Liver (tissue), 9 donors: ENCODE results near the gene ZPBP2. TPM values are rescaled to one million over a fixed set of nuclear protein-coding genes. Genes with fewer than 3 reads are reported as not detected.
A peak's percentile ranks its signal among the peaks of the same experiment; 100 is the strongest.

ENCODE experiments used
- DNase-seq: peaks from one replicate; pipeline ENCODE4 v3.0.0-alpha.2; 2017; ENCODE audit warnings: low spot score
- H3K27ac ChIP-seq, 2 donors: one replicate each; pipeline ENCODE4 v1.7.0; 2013; ENCODE audit warnings: inconsistent platforms in 2 of 2, low read length in 2 of 2, control low read depth in 1 of 2, low read depth in 1 of 2, mild to moderate bottlenecking in 1 of 2
- H3K27me3 ChIP-seq, 4 donors: one replicate each; pipeline versions ENCODE4 v1.6.1 to v1.7.0; 2013; ENCODE audit warnings: low read length in 3 of 4, inconsistent platforms in 1 of 4, mild to moderate bottlenecking in 1 of 4, moderate library complexity in 1 of 4; ENCODE audit not compliant: control insufficient read depth in 4 of 4, insufficient read depth in 4 of 4
- H3K36me3 ChIP-seq, 4 donors: one replicate each; pipeline versions ENCODE4 v1.6.1 to v1.7.0; 2013; ENCODE audit warnings: low read length in 3 of 4, mild to moderate bottlenecking in 3 of 4, low read depth in 1 of 4, moderate library complexity in 1 of 4; ENCODE audit not compliant: control insufficient read depth in 4 of 4, insufficient read depth in 3 of 4
- H3K4me1 ChIP-seq, 4 donors: one replicate each; pipeline versions ENCODE4 v1.6.1 to v1.7.0; 2013; ENCODE audit warnings: low read length in 3 of 4, mild to moderate bottlenecking in 3 of 4, moderate library complexity in 1 of 4; ENCODE audit not compliant: control insufficient read depth in 4 of 4, insufficient read depth in 4 of 4
- H3K4me3 ChIP-seq, 3 donors: one replicate each; pipeline versions ENCODE4 v1.6.1 to v1.7.0; 2013; ENCODE audit warnings: low read length in 3 of 3, control low read depth in 1 of 3, low read depth in 1 of 3, mild to moderate bottlenecking in 1 of 3
- H3K9ac ChIP-seq, 2 donors: one replicate each; pipeline ENCODE4 v1.7.0; 2013; ENCODE audit warnings: low read length in 2 of 2, mild to moderate bottlenecking in 2 of 2, moderate library complexity in 2 of 2, control low read depth in 1 of 2, low read depth in 1 of 2
- H3K9me3 ChIP-seq, 4 donors: one replicate each; pipeline versions ENCODE4 v1.6.1 to v1.7.0; 2013; ENCODE audit warnings: low read length in 3 of 4; ENCODE audit not compliant: control insufficient read depth in 4 of 4
- ATF3 ChIP-seq: IDR thresholded peaks from 2 replicates; pipeline ENCODE4 v1.6.1; 2016; ENCODE audit warnings: antibody characterized with exemption
- CTCF ChIP-seq: fragments of 150-350 bp; IDR thresholded peaks from 2 replicates; pipeline ENCODE4 v1.5.1; 2017; ENCODE audit warnings: improper control_type of control experiment, low read depth, low read length; ENCODE audit not compliant: missing input control
- EGR1 ChIP-seq, 2 donors: IDR thresholded peaks; 2 replicates each; pipeline ENCODE4 v1.6.1; 2016 to 2018; ENCODE audit warnings: antibody characterized with exemption in 2 of 2, low read depth in 2 of 2
- FOXA1 ChIP-seq: IDR thresholded peaks from 2 replicates; pipeline ENCODE4 v1.6.1; 2016; ENCODE audit warnings: antibody characterized with exemption
- FOXA2 ChIP-seq: IDR thresholded peaks from 2 replicates; pipeline ENCODE4 v1.6.1; 2016; ENCODE audit warnings: antibody characterized with exemption
- GABPA ChIP-seq, 2 donors: IDR thresholded peaks in 1 of 2; conservative IDR thresholded peaks in 1 of 2; 2 replicates each; pipeline ENCODE4 v1.6.1; 2016; ENCODE audit warnings: antibody characterized with exemption in 2 of 2, mild to moderate bottlenecking in 1 of 2, moderate library complexity in 1 of 2
- HNF4A ChIP-seq, 2 donors: conservative IDR thresholded peaks; 2 replicates each; pipeline ENCODE4 v1.6.1; 2016; ENCODE audit warnings: antibody characterized with exemption in 2 of 2, mild to moderate bottlenecking in 2 of 2
- JUND ChIP-seq, 2 donors: IDR thresholded peaks; 2 replicates each; pipeline ENCODE4 v1.6.1; 2016; ENCODE audit warnings: antibody characterized with exemption in 2 of 2
- RAD21 ChIP-seq, 2 donors: IDR thresholded peaks; 2 replicates each; pipeline ENCODE4 v1.6.1; 2016; ENCODE audit warnings: antibody characterized with exemption in 2 of 2, mild to moderate bottlenecking in 2 of 2
- RXRA ChIP-seq, 2 donors: IDR thresholded peaks; 2 replicates each; pipeline ENCODE4 v1.6.1; 2017 to 2018; ENCODE audit warnings: antibody characterized with exemption in 2 of 2, mild to moderate bottlenecking in 1 of 2
- SP1 ChIP-seq: IDR thresholded peaks from 2 replicates; pipeline ENCODE4 v1.6.1; 2018; ENCODE audit warnings: antibody characterized with exemption, mild to moderate bottlenecking
- TAF1 ChIP-seq: conservative IDR thresholded peaks from 2 replicates; pipeline ENCODE4 v1.6.1; 2016; ENCODE audit warnings: antibody characterized with exemption, mild to moderate bottlenecking
- YY1 ChIP-seq: IDR thresholded peaks from 2 replicates; pipeline ENCODE4 v1.6.1; 2016; ENCODE audit warnings: antibody characterized with exemption, mild to moderate bottlenecking
- ZBTB33 ChIP-seq: IDR thresholded peaks from 2 replicates; pipeline ENCODE4 v1.6.1; 2016; ENCODE audit warnings: antibody characterized with exemption
- WGBS: extraction: QIAGEN DNeasy Blood & Tissue Kit; methylation state at CpG from one replicate; pipeline ENCODE4 v1.1.7; 2013; 5-methylcytosine and 5-hydroxymethylcytosine counted together
- polyA plus RNA-seq, 2 donors: library from polyadenylated mRNA; stranded (reverse) in 1 of 2; unstranded in 1 of 2; fragments of 200-250 nt in 1 of 2; fragments of >200 nt in 1 of 2; fragmentation: Nextera tagmentation in 1 of 2; extraction: Ambion mirVana in 1 of 2; gene quantifications; one replicate each; pipeline versions ENCODE4 v1.2.1 to v1.2.3, GENCODE V29; 2013 to 2015
- total RNA-seq, 2 donors: library from RNA; depleted of rRNA; stranded (reverse); fragments of >200 nt; gene quantifications; one replicate each; pipeline ENCODE4 v1.2.3, GENCODE V29; 2014
- TF ChIP-seq, protein P1 (sequence below): IDR thresholded peaks from 2 replicates; pipeline ENCODE4 v1.6.1; 2016; ENCODE audit warnings: antibody characterized with exemption, mild to moderate bottlenecking
- donor health status: healthy.
- donor health status: healthy.
- donor health status: healthy.
- donor health status: healthy.
- donor health status: healthy.

ZPBP2 gene
- total and polyA plus RNA-seq, 4 donors, result not detected

DNA sequence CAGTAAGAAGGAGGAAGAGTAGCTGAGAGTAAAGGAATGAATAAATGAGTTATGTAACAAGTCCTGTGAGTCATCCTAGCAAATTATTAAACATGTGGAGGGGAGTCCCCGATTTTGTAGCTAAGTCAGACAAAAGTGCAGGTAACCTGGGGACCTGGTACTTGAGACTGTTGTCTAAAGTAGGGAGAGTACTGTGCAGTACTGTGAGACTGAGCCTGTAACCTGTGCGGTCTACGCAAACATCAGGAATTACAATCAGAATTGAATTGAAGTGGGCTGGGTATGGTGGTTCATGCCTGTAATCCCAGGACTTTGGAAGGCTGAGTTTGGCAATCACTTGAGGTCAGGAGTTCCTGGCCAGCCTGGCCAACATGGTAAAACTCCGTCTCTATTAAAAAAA, 39.6 kb upstream of the ZPBP2 start (continued):
- no peak for TF ChIP-seq CTCF
- peak; percentile 93 for TF ChIP-seq ATF3
- no peak for TF ChIP-seq FOXA2
- TF ChIP-seq EGR1 (IDR thresholded peaks at IDR 0.05; ENCODE audit: low read depth in 2 of 2), result no peak
- TF ChIP-seq JUND (IDR thresholded peaks at IDR 0.05), result peak; percentile 94 to 98
- peak; percentile 78 for TF ChIP-seq SP1
- TF ChIP-seq FOXA1, result no peak
- TF ChIP-seq TAF1, result no peak

DNA sequence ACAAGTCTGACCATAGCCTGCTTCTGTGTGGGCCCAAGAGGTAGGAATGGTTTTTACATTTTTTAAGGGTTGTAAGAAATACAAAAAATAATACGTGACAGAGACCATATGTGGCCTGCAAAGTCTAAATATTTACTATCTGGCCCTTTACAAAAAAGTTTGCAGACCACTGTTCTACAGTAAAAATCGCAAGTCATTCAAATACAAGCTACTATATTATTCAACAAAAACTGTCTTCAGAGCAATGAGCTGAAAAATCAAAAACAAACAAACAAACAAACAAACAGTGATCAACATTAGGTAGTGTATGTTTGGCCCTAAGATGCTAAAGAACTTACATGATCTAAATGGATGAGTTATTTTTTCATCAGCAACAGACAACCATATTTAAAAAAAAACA, 36.4 kb upstream of the ZPBP2 start:
- H3K9ac ChIP-seq, result no peak overlapping the region
- peaks cover 3 to 13% (median 8%) of the 10 kb centered on the region in 4 donors for H3K4me1 ChIP-seq
- no peak overlapping the region for H3K4me3 ChIP-seq
- H3K9me3 ChIP-seq, result no peaks in the 10 kb centered on the region
- WGBS, result 94% methylated on average over 2 of the region's 2 CpGs
- no peaks in the 10 kb centered on the region for H3K27me3 ChIP-seq
- TF ChIP-seq HNF4A (conservative IDR thresholded peaks at IDR 0.05) (no peak), ATF3 (no peak), RXRA (IDR thresholded peaks at IDR 0.05) (no peak), YY1 (no peak), SP1 (no peak), EGR1 (IDR thresholded peaks at IDR 0.05; ENCODE audit: low read depth in 2 of 2) (no peak), RAD21 (IDR thresholded peaks at IDR 0.05) (no peak), FOXA1 (no peak), GABPA (IDR thresholded peaks at IDR 0.05 in 1 of 2, conservative IDR thresholded peaks at IDR 0.05 in 1 of 2) (no peak), CTCF (no peak), ZBTB33 (no peak)
- TF ChIP-seq, protein P1, sequence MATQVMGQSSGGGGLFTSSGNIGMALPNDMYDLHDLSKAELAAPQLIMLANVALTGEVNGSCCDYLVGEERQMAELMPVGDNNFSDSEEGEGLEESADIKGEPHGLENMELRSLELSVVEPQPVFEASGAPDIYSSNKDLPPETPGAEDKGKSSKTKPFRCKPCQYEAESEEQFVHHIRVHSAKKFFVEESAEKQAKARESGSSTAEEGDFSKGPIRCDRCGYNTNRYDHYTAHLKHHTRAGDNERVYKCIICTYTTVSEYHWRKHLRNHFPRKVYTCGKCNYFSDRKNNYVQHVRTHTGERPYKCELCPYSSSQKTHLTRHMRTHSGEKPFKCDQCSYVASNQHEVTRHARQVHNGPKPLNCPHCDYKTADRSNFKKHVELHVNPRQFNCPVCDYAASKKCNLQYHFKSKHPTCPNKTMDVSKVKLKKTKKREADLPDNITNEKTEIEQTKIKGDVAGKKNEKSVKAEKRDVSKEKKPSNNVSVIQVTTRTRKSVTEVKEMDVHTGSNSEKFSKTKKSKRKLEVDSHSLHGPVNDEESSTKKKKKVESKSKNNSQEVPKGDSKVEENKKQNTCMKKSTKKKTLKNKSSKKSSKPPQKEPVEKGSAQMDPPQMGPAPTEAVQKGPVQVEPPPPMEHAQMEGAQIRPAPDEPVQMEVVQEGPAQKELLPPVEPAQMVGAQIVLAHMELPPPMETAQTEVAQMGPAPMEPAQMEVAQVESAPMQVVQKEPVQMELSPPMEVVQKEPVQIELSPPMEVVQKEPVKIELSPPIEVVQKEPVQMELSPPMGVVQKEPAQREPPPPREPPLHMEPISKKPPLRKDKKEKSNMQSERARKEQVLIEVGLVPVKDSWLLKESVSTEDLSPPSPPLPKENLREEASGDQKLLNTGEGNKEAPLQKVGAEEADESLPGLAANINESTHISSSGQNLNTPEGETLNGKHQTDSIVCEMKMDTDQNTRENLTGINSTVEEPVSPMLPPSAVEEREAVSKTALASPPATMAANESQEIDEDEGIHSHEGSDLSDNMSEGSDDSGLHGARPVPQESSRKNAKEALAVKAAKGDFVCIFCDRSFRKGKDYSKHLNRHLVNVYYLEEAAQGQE, result no peak
- H3K36me3 ChIP-seq, result no peaks in the 10 kb centered on the region
- no peak for DNase-seq
- H3K27ac ChIP-seq, result no peak overlapping the region
